GM12865 (cell line): ENCODE results near the gene MADCAM1.
"Not testable (repeated sequence)": the region's sequence is repeated elsewhere in the genome, so short reads cannot be mapped to it uniquely, and the experiment has no call there.

Source experiments
- DNase-seq: peaks from one replicate; pipeline ENCODE4 v3.0.0; 2010; ENCODE audit warnings: low read depth
- H3K4me3 ChIP-seq: 2 replicates; pipeline ENCODE4 v1.5.1; 2011; ENCODE audit warnings: mild to moderate bottlenecking, low read depth, low read length, control low read depth
- CTCF ChIP-seq: IDR thresholded peaks from 2 replicates; pipeline ENCODE4 v1.5.1; 2011; ENCODE audit warnings: low read length, control low read depth, low read depth, inconsistent platforms; ENCODE audit not compliant: insufficient read depth; ENCODE audit errors: missing control alignments

Gene MADCAM1

GRCh38 chr19:496112-496665 lies at the start of gene MADCAM1:
Gene MADCAM1, plus strand, starts transcription at chr19:496486. Its CDS starts 14 bp downstream, at chr19:496500.
- no peak within 1 kb of the TSS for H3K4me3 ChIP-seq
- no peak for TF ChIP-seq CTCF
- no peak for DNase-seq

GRCh38 chr19:447064-447426 lies 49.2 kb upstream of the MADCAM1 start:
- DNase-seq = no peak
- TF ChIP-seq CTCF = no peak
- no peak overlapping the region for H3K4me3 ChIP-seq

GRCh38 chr19:447816-448560 lies 48.3 kb upstream of the MADCAM1 start:
- DNase-seq = no peak
- no peak for TF ChIP-seq CTCF
- no peak overlapping the region for H3K4me3 ChIP-seq

- no peak overlapping the region for H3K4me3 ChIP-seq
- no peak for DNase-seq
- no peak for TF ChIP-seq CTCF
These were observed 46.4 kb upstream of the MADCAM1 start for GRCh38 chr19:449916-450315.

GRCh38 chr19:450912-451481 lies 45.3 kb upstream of the MADCAM1 start:
- not testable (repeated sequence) for H3K4me3 ChIP-seq, DNase-seq

GRCh38 chr19:452829-453228 lies 43.5 kb upstream of the MADCAM1 start:
- TF ChIP-seq CTCF = no peak
- no peak for DNase-seq
- H3K4me3 ChIP-seq = no peak overlapping the region

GRCh38 chr19:453606-454005 lies 42.7 kb upstream of the MADCAM1 start:
- no peak overlapping the region for H3K4me3 ChIP-seq
- no peak for TF ChIP-seq CTCF
- DNase-seq = no peak
